OCI-LY1 (cell line): ENCODE results near the gene LIMK2.

ENCODE experiments used
- EZH2 ChIP-seq: fragments of 200-600 bp; sonication (generic), shearing (Covaris generic); IDR thresholded peaks from 2 replicates; pipeline ENCODE4 v1.8.0; 2017; ENCODE audit warnings: borderline replicate concordance, mixed run types, mild to moderate bottlenecking, antibody characterized with exemption, low read length, moderate library complexity, mixed read lengths
- TF ChIP-seq, protein P1 (sequence below): fragments of 200-600 bp; sonication (generic), shearing (Covaris generic); IDR thresholded peaks from 2 replicates; pipeline ENCODE4 v1.5.1; 2017; ENCODE audit warnings: mild to moderate bottlenecking, antibody characterized with exemption, low read length, moderate library complexity, mixed read lengths

- TF ChIP-seq, protein P1, sequence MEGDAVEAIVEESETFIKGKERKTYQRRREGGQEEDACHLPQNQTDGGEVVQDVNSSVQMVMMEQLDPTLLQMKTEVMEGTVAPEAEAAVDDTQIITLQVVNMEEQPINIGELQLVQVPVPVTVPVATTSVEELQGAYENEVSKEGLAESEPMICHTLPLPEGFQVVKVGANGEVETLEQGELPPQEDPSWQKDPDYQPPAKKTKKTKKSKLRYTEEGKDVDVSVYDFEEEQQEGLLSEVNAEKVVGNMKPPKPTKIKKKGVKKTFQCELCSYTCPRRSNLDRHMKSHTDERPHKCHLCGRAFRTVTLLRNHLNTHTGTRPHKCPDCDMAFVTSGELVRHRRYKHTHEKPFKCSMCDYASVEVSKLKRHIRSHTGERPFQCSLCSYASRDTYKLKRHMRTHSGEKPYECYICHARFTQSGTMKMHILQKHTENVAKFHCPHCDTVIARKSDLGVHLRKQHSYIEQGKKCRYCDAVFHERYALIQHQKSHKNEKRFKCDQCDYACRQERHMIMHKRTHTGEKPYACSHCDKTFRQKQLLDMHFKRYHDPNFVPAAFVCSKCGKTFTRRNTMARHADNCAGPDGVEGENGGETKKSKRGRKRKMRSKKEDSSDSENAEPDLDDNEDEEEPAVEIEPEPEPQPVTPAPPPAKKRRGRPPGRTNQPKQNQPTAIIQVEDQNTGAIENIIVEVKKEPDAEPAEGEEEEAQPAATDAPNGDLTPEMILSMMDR, result no peak
- no peak for TF ChIP-seq EZH2
These were observed 15.1 kb downstream of the LIMK2 start for GRCh38 chr22:31227186-31227585.
